Neural progenitor cell (in vitro differentiated cells): ENCODE data around the gene BACH1. TPM values are rescaled to one million over a fixed set of nuclear protein-coding genes. Genes with fewer than 3 reads are reported as not detected.

Experiments used
- DNase-seq: peaks from one replicate; pipeline ENCODE4 v3.0.0-alpha.2; 2016; ENCODE audit warnings: low spot score
- H2AFZ ChIP-seq: fragments of 200-600 bp; sonication (generic); replicated peaks from 2 replicates; pipeline ENCODE4 v1.6.1; 2016; ENCODE audit warnings: antibody characterized with exemption
- H3F3A ChIP-seq: fragments of 200-600 bp; sonication (generic); 2 replicates; pipeline ENCODE4 v1.6.1; 2016; ENCODE audit warnings: antibody characterized with exemption, low read depth
- H3K27ac ChIP-seq: fragments of 200-600 bp; sonication (generic); 2 replicates; pipeline ENCODE4 v1.5.1; 2016; ENCODE audit warnings: mild to moderate bottlenecking
- H3K27me3 ChIP-seq: fragments of 200-600 bp; sonication (generic); 2 replicates; pipeline ENCODE4 v1.6.1; 2016; ENCODE audit warnings: mild to moderate bottlenecking, moderate library complexity
- H3K36me3 ChIP-seq: fragments of 200-600 bp; sonication (generic); 2 replicates; pipeline ENCODE4 v1.5.1; 2016
- H3K4me1 ChIP-seq: fragments of 200-600 bp; sonication (generic); 2 replicates; pipeline ENCODE4 v1.6.1; 2016; ENCODE audit warnings: mixed run types
- H3K4me2 ChIP-seq: fragments of 200-600 bp; sonication (generic); 2 replicates; pipeline ENCODE4 v1.6.1; 2016
- H3K4me3 ChIP-seq: fragments of 200-600 bp; sonication (generic); 2 replicates; pipeline ENCODE4 v1.5.1; 2016
- H3K79me2 ChIP-seq: fragments of 200-600 bp; sonication (generic); 2 replicates; pipeline ENCODE4 v1.6.1; 2016; ENCODE audit warnings: low read depth
- H3K9ac ChIP-seq: fragments of 200-600 bp; sonication (generic); 2 replicates; pipeline ENCODE4 v1.6.1; 2016
- H3K9me3 ChIP-seq: fragments of 200-600 bp; sonication (generic); 2 replicates; pipeline ENCODE4 v1.5.1; 2016; ENCODE audit warnings: low read depth
- H4K20me1 ChIP-seq: fragments of 200-600 bp; sonication (generic); 2 replicates; pipeline ENCODE4 v1.6.1; 2016; ENCODE audit warnings: low read depth
- H3K27ac Mint-ChIP-seq: 3 replicates; pipeline ENCODE4 v1.8.0; 2021; ENCODE audit warnings: mixed read lengths
- H3K27me3 Mint-ChIP-seq: 2 replicates; pipeline ENCODE4 v1.8.0; 2022; ENCODE audit warnings: low read depth, mild to moderate bottlenecking, inconsistent platforms, moderate library complexity, mixed read lengths; ENCODE audit not compliant: insufficient read depth
- H3K36me3 Mint-ChIP-seq: 3 replicates; pipeline ENCODE4 v1.8.0; 2021; ENCODE audit warnings: mixed read lengths
- H3K4me1 Mint-ChIP-seq: 3 replicates; pipeline ENCODE4 v1.8.0; 2021; ENCODE audit warnings: mixed read lengths
- H3K4me3 Mint-ChIP-seq: 3 replicates; pipeline ENCODE4 v1.8.0; 2021; ENCODE audit warnings: mild to moderate bottlenecking, moderate library complexity, mixed read lengths
- H3K9me3 Mint-ChIP-seq: 3 replicates; pipeline ENCODE4 v1.8.0; 2020; ENCODE audit warnings: mixed read lengths
- EZH2 ChIP-seq: fragments of 200-600 bp; sonication (generic); IDR thresholded peaks from 2 replicates; pipeline ENCODE4 v1.6.1; 2017; ENCODE audit warnings: antibody characterized with exemption, mild to moderate bottlenecking, moderate library complexity
- EZH2phosphoT487 ChIP-seq: fragments of 200-600 bp; sonication (generic); IDR thresholded peaks from 2 replicates; pipeline ENCODE4 v1.6.1; 2017; ENCODE audit warnings: antibody characterized with exemption
- total RNA-seq: library from RNA; depleted of rRNA; stranded (reverse); fragments of >200 nt; gene quantifications from 2 replicates; pipeline ENCODE4 v1.2.3, GENCODE V29; 2015; ENCODE audit warnings: low replicate concordance
- TF ChIP-seq, protein P1 (sequence below): fragments of 200-600 bp; sonication (generic); IDR thresholded peaks from 2 replicates; pipeline ENCODE4 v1.5.1; 2017; ENCODE audit warnings: antibody characterized with exemption, mild to moderate bottlenecking

The BACH1 gene
- total RNA-seq, 1 donor from 2014 or later: 93.8 TPM

- H3K4me1 Mint-ChIP-seq: no peaks in the 10 kb centered on the region
- no peak overlapping the region for H3K27ac ChIP-seq
Observed at GRCh38 chr21:29333406-29333805, 34.7 kb downstream of the BACH1 start.

GRCh38 chr21:29334717-29335428, 36.2 kb downstream of the BACH1 start:
- Mint-ChIP-seq H3K4me1 (no peaks in the 10 kb centered on the region), H3K27me3 (no peaks in the 10 kb centered on the region), H3K9me3 (no peaks in the 10 kb centered on the region), H3K36me3 (peaks cover 25% of the 10 kb centered on the region), H3K27ac (no peak overlapping the region), H3K4me3 (no peak overlapping the region)
- H4K20me1 ChIP-seq: peaks cover 10% of the 10 kb centered on the region
- no peak overlapping the region for H3K9ac ChIP-seq
- H3K9me3 ChIP-seq: no peaks in the 10 kb centered on the region
- no peak overlapping the region for H3K4me3 ChIP-seq
- H3F3A ChIP-seq: no peaks in the 10 kb centered on the region
- H3K27me3 ChIP-seq: no peaks in the 10 kb centered on the region
- H3K27ac ChIP-seq: no peak overlapping the region
- TF ChIP-seq, protein P1, sequence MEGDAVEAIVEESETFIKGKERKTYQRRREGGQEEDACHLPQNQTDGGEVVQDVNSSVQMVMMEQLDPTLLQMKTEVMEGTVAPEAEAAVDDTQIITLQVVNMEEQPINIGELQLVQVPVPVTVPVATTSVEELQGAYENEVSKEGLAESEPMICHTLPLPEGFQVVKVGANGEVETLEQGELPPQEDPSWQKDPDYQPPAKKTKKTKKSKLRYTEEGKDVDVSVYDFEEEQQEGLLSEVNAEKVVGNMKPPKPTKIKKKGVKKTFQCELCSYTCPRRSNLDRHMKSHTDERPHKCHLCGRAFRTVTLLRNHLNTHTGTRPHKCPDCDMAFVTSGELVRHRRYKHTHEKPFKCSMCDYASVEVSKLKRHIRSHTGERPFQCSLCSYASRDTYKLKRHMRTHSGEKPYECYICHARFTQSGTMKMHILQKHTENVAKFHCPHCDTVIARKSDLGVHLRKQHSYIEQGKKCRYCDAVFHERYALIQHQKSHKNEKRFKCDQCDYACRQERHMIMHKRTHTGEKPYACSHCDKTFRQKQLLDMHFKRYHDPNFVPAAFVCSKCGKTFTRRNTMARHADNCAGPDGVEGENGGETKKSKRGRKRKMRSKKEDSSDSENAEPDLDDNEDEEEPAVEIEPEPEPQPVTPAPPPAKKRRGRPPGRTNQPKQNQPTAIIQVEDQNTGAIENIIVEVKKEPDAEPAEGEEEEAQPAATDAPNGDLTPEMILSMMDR: no peak
- TF ChIP-seq EZH2phosphoT487 (no peak), EZH2 (no peak)
- no peaks in the 10 kb centered on the region for H3K4me1 ChIP-seq
- peaks cover 41% of the 10 kb centered on the region for H3K79me2 ChIP-seq
- H3K4me2 ChIP-seq: no peak overlapping the region
- no peak for DNase-seq
- H3K36me3 ChIP-seq: no peaks in the 10 kb centered on the region
- H2AFZ ChIP-seq: no peak overlapping the region

More at GRCh38 chr21:29333406-29333805, 34.7 kb downstream of the BACH1 start:
- no peaks in the 10 kb centered on the region for H3K4me1 ChIP-seq
- H2AFZ ChIP-seq: no peak overlapping the region
- Mint-ChIP-seq H3K9me3 (no peaks in the 10 kb centered on the region), H3K4me3 (no peak overlapping the region), H3K36me3 (peaks cover 25% of the 10 kb centered on the region), H3K27me3 (no peaks in the 10 kb centered on the region), H3K27ac (no peak overlapping the region)
- no peak overlapping the region for H3K4me3 ChIP-seq
- H4K20me1 ChIP-seq: peaks cover 7% of the 10 kb centered on the region
- no peaks in the 10 kb centered on the region for H3K36me3 ChIP-seq
- no peak for DNase-seq
- TF ChIP-seq EZH2 (no peak), EZH2phosphoT487 (no peak)
- TF ChIP-seq, protein P1: no peak
- H3K79me2 ChIP-seq: peaks cover 39% of the 10 kb centered on the region
- no peak overlapping the region for H3K9ac ChIP-seq
- H3K4me2 ChIP-seq: no peak overlapping the region
- H3F3A ChIP-seq: no peaks in the 10 kb centered on the region
- H3K9me3 ChIP-seq: no peaks in the 10 kb centered on the region
- no peaks in the 10 kb centered on the region for H3K27me3 ChIP-seq

DNA sequence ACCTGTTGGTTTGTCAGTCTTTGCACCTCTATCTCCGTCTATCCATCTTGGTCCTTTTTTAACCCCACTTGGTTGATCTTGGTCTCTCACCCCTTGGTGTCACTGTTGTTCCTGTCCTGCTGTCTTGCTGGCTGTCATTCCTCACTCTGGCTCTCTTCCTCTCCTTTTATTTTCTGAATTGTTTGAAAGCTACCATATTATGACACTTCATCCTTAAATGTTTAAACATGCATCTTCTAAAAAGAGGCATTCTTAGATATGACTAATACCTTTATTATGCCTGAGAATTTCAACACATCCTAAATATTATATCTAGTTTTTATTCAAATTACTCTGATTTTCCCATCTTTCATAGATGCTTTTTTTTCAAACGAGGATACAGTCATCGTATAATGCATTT, 37.0 kb downstream of the BACH1 start:
- Histone ChIP-seq H3K4me1 (no peaks in the 10 kb centered on the region), H3K36me3 (no peaks in the 10 kb centered on the region), H3K4me2 (no peak overlapping the region), H3K79me2 (peaks cover 46% of the 10 kb centered on the region), H3K27ac (no peak overlapping the region), H3K9ac (no peak overlapping the region), H3K4me3 (no peak overlapping the region), H3F3A (no peaks in the 10 kb centered on the region), H2AFZ (no peak overlapping the region), H4K20me1 (peaks cover 13% of the 10 kb centered on the region), H3K9me3 (no peaks in the 10 kb centered on the region), H3K27me3 (no peaks in the 10 kb centered on the region)
- Mint-ChIP-seq H3K4me1 (no peaks in the 10 kb centered on the region), H3K27ac (no peak overlapping the region), H3K9me3 (no peaks in the 10 kb centered on the region), H3K27me3 (no peaks in the 10 kb centered on the region), H3K36me3 (peaks cover 21% of the 10 kb centered on the region), H3K4me3 (no peak overlapping the region)
- DNase-seq: no peak
- TF ChIP-seq, protein P1: no peak
- TF ChIP-seq EZH2phosphoT487 (no peak), EZH2 (no peak)
